Esophagus muscularis mucosa (tissue), 4 donors: ENCODE data around the gene GCK. TPM values are rescaled to one million over a fixed set of nuclear protein-coding genes. Genes with fewer than 3 reads are reported as not detected.

Experiments
- DNase-seq: peaks from one replicate; pipeline ENCODE4 v3.0.0-alpha.2; 2017; ENCODE audit errors: extremely low spot score
- H3K27ac ChIP-seq, 4 donors: fragments of 200-600 bp; sonication (generic); replicated peaks in 1 of 4; 1 replicate in 3 of 4; 2 replicates in 1 of 4; pipeline ENCODE4 v1.5.1; 2016 to 2019; ENCODE audit warnings: mild to moderate bottlenecking in 1 of 4
- H3K27me3 ChIP-seq, 4 donors: fragments of 200-600 bp; sonication (generic); one replicate each; pipeline versions ENCODE4 v1.5.1 to v1.6.0; 2016 to 2019
- H3K36me3 ChIP-seq, 4 donors: fragments of 200-600 bp; sonication (generic); one replicate each; pipeline ENCODE4 v1.5.1; 2016 to 2019
- H3K4me1 ChIP-seq, 4 donors: fragments of 200-600 bp; sonication (generic); one replicate each; pipeline ENCODE4 v1.5.1; 2016 to 2019
- H3K4me3 ChIP-seq, 4 donors: fragments of 200-600 bp; sonication (generic); 1 replicate in 2 of 4; 2 replicates in 2 of 4; pipeline ENCODE4 v1.5.1; 2016 to 2019; ENCODE audit warnings: mild to moderate bottlenecking in 4 of 4, moderate library complexity in 1 of 4
- H3K9me3 ChIP-seq, 4 donors: fragments of 200-600 bp; sonication (generic); 1 replicate in 3 of 4; 2 replicates in 1 of 4; pipeline ENCODE4 v1.5.1; 2016 to 2019
- EP300 ChIP-seq: sonication (generic); formaldehyde crosslinking; IDR thresholded peaks from one replicate; pipeline ENCODE4 v1.6.1; 2017; ENCODE audit warnings: antibody characterized with exemption
- POLR2A ChIP-seq: fragments of 450-650 bp; IDR thresholded peaks from one replicate; pipeline ENCODE4 v1.6.1; 2017; ENCODE audit warnings: antibody characterized with exemption, moderate library complexity, mild to moderate bottlenecking, low read depth
- POLR2AphosphoS5 ChIP-seq, 2 donors: sonication (generic); formaldehyde crosslinking; IDR thresholded peaks; one replicate each; pipeline ENCODE4 v1.6.1; 2017; ENCODE audit warnings: antibody characterized with exemption in 2 of 2
- WGBS: methylation state at CpG from one replicate; pipeline ENCODE4 v1.1.5; 2018; 5-methylcytosine and 5-hydroxymethylcytosine counted together
- intact Hi-C: fragments of 100-400 bp; cut with DNase I; formaldehyde crosslinking; loops from one replicate; pipeline ENCODE4 v1.15.1; 2023
- total RNA-seq, 4 donors: library from RNA; depleted of rRNA; stranded (reverse); fragments of >200 nt; gene quantifications; one replicate each; pipeline versions ENCODE4 v1.1.0 to v1.2.1, GENCODE V29; 2016
- TF ChIP-seq, protein P1 (sequence below), 3 experiments: fragments of 200-600 bp in 2 of 3; fragments of 450-650 bp in 1 of 3; sonication (generic) in 2 of 3; IDR thresholded peaks; one replicate each; pipeline ENCODE4 v1.5.1; 2017 to 2019; ENCODE audit warnings: antibody characterized with exemption in 3 of 3, mild to moderate bottlenecking in 2 of 3, moderate library complexity in 1 of 3

GCK gene
- total RNA-seq, 4 donors from 2014 or later, result 0.75 to 2.8 (median 1.2) TPM

DNA sequence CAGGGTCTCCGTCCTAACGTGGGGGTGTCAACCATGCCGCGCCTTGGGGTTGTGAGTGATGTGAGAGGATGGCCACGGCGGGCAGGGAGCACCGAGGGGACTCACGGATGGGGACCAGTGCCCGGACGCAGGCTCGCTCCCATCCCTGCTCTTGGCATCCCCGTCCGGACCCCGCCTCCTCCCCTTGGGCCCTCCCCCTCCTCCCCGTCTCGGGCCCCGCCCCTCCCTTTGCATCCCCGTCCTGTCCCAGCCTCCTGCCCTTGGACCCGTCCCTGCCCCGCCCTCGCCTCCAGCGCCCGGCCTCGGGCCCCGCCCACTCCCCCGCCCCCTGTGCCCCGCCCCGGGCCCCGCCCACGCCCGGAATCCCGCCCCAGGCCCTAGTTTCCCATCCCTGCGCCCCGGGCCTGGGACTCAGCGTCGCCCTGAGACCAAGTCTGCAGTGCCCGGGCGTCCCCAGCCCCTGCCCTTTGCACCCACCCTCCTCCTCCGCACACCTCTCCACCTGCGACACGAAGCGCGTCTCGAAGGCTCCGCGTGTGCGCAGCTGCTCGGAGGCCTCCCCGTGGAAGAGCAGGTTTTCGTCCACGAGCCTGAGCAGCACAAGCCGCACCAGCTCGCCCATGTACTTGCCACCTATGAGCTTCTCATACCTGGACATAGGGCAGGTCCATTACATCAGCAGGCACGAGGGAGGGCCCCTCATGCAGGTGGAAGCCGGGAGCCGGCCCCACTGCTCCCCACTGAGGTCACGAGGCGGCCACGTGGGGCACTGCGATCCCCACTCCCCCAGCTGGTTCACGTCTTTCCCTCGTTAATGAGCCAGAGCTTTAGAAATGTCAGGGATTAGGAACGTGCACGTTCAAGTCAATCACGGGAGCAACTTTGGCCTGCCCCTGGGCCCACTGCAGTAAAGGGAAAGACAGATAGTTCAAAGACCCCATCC, 43.0 kb downstream of the GCK start:
- H3K9me3 ChIP-seq, result no peaks in the 10 kb centered on the region
- H3K4me1 ChIP-seq, result peaks cover 15 to 19% (median 19%) of the 10 kb centered on the region in 4 donors
- DNase-seq, result no peak
- H3K27ac ChIP-seq, result peak overlapping the region in 1 of 4 donors; percentile 20
- H3K4me3 ChIP-seq, result peak overlapping the region; percentile 54 to 66 (median 57)
- intact Hi-C loops, result no loop called here
- H3K27me3 ChIP-seq, result peaks cover 0 to 22% (median 4%) of the 10 kb centered on the region in 4 donors
- TF ChIP-seq, protein P1, sequence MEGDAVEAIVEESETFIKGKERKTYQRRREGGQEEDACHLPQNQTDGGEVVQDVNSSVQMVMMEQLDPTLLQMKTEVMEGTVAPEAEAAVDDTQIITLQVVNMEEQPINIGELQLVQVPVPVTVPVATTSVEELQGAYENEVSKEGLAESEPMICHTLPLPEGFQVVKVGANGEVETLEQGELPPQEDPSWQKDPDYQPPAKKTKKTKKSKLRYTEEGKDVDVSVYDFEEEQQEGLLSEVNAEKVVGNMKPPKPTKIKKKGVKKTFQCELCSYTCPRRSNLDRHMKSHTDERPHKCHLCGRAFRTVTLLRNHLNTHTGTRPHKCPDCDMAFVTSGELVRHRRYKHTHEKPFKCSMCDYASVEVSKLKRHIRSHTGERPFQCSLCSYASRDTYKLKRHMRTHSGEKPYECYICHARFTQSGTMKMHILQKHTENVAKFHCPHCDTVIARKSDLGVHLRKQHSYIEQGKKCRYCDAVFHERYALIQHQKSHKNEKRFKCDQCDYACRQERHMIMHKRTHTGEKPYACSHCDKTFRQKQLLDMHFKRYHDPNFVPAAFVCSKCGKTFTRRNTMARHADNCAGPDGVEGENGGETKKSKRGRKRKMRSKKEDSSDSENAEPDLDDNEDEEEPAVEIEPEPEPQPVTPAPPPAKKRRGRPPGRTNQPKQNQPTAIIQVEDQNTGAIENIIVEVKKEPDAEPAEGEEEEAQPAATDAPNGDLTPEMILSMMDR (IDR thresholded peaks at IDR 0.05), result no peak
- TF ChIP-seq EP300, result no peak
- TF ChIP-seq POLR2AphosphoS5 (IDR thresholded peaks at IDR 0.05), result no peak
- TF ChIP-seq POLR2A, result no peak
- 36% methylated on average over 34 of the region's 65 CpGs for WGBS
- H3K36me3 ChIP-seq, result no peaks in the 10 kb centered on the region

DNA sequence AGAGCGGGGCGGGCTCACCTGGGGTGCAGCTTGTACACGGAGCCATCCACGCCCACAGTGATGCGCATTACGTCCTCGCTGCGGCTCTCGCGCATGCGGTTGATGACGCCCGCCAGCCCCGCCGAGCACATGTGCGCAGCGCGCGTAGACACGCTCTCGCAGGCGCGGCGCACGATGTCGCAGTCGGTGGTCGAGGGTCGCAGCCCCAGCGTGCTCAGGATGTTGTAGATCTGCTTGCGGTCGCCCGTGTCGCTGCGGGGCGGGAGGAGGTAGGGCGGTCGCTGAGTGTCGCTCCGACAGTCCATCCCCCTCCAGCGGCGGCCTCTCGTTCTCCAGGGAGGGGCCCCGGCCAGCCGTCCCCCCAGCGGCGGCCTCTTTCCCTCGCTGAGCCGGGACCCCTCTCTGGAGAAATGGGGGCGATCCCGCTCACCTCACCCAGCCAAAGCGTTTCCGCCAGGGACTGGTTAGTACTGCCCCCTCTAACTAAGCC, 43.7 kb downstream of the GCK start:
- H3K27ac ChIP-seq, result peak overlapping the region in 1 of 4 donors; percentile 20
- no peak for DNase-seq
- intact Hi-C loops, result no loop called here

GRCh38 chr7:44144968-44145478, 44.2 kb downstream of the GCK start:
- intact Hi-C loops, result no loop called here

More for the DNA sequence above, 43.7 kb downstream of the GCK start:
- WGBS, result 4% methylated on average over 23 of the region's 53 CpGs
- H3K9me3 ChIP-seq, result no peaks in the 10 kb centered on the region
- peaks cover 18 to 19% (median 19%) of the 10 kb centered on the region in 4 donors for H3K4me1 ChIP-seq
- no peaks in the 10 kb centered on the region for H3K36me3 ChIP-seq
- TF ChIP-seq POLR2A (no peak), POLR2AphosphoS5 (IDR thresholded peaks at IDR 0.05) (peak in 1 of 2 donors; percentile 16)
- TF ChIP-seq, protein P1 (IDR thresholded peaks at IDR 0.05), result no peak
- H3K27me3 ChIP-seq, result peaks cover 0 to 22% (median 4%) of the 10 kb centered on the region in 4 donors
- H3K4me3 ChIP-seq, result peak overlapping the region; percentile 54 to 66 (median 57)

GRCh38 chr7:44144426-44144967, 44.7 kb downstream of the GCK start:
- no peak for TF ChIP-seq POLR2AphosphoS5 (IDR thresholded peaks at IDR 0.05)
- TF ChIP-seq, protein P1 (IDR thresholded peaks at IDR 0.05), result no peak
- no peak for TF ChIP-seq EP300
- no peak for TF ChIP-seq POLR2A
- Histone ChIP-seq H3K9me3 (no peaks in the 10 kb centered on the region), H3K4me3 (no peak overlapping the region), H3K27ac (no peak overlapping the region), H3K4me1 (peaks cover 18 to 19% (median 19%) of the 10 kb centered on the region in 4 donors), H3K27me3 (peaks cover 0 to 22% (median 4%) of the 10 kb centered on the region in 4 donors), H3K36me3 (no peaks in the 10 kb centered on the region)
- no peak for DNase-seq
- intact Hi-C loops, result no loop called here
- 83% methylated on average over 1 of the region's 6 CpGs for WGBS

More at GRCh38 chr7:44144968-44145478, 44.2 kb downstream of the GCK start:
- peaks cover 0 to 22% (median 4%) of the 10 kb centered on the region in 4 donors for H3K27me3 ChIP-seq
- 52% methylated on average over 13 of the region's 31 CpGs for WGBS
- no peak overlapping the region for H3K27ac ChIP-seq
- no peak for DNase-seq
- TF ChIP-seq POLR2AphosphoS5 (IDR thresholded peaks at IDR 0.05) (no peak), POLR2A (no peak), EP300 (no peak)
- TF ChIP-seq, protein P1 (IDR thresholded peaks at IDR 0.05), result no peak
- peak overlapping the region; percentile 54 to 66 (median 57) for H3K4me3 ChIP-seq
- peaks cover 18 to 19% (median 19%) of the 10 kb centered on the region in 4 donors for H3K4me1 ChIP-seq
- H3K36me3 ChIP-seq, result no peaks in the 10 kb centered on the region
- no peaks in the 10 kb centered on the region for H3K9me3 ChIP-seq
